HuH-7 (cell line): ENCODE measurements around the gene DSC1.
"Not testable (repeated sequence)": the region's sequence is repeated elsewhere in the genome, so short reads cannot be mapped to it uniquely, and the experiment has no call there.

Experiments
- DNase-seq: peaks from one replicate; pipeline ENCODE4 v3.0.0; 2011; ENCODE audit warnings: low spot score

The DSC1 gene

GRCh38 chr18:31162825-31163435, at the start of gene DSC1:
DSC1 (minus strand) TSS chr18:31162856; CDS start chr18:31162594, 262 bp downstream.
- no peak for DNase-seq

GRCh38 chr18:31211047-31211446, 48.4 kb upstream of the DSC1 start:
- no peak for DNase-seq

- no peak for DNase-seq
Observed at GRCh38 chr18:31209041-31209440, 46.4 kb upstream of the DSC1 start.

GRCh38 chr18:31207391-31207790, 44.7 kb upstream of the DSC1 start:
- DNase-seq, result no peak

- peak; percentile 22 for DNase-seq
Observed at GRCh38 chr18:31206787-31207381, 44.2 kb upstream of the DSC1 start.

- DNase-seq, result no peak
Observed at GRCh38 chr18:31206071-31206470, 43.4 kb upstream of the DSC1 start.

- no peak for DNase-seq
Observed at GRCh38 chr18:31205273-31205672, 42.6 kb upstream of the DSC1 start.

GRCh38 chr18:31204833-31205232, 42.2 kb upstream of the DSC1 start:
- no peak for DNase-seq

GRCh38 chr18:31204166-31204565, 41.5 kb upstream of the DSC1 start:
- no peak for DNase-seq

- no peak for DNase-seq
Observed at GRCh38 chr18:31203794-31204148, 41.1 kb upstream of the DSC1 start.

- no peak for DNase-seq
Observed at GRCh38 chr18:31203096-31203793, 40.6 kb upstream of the DSC1 start.

GRCh38 chr18:31199190-31199769, 36.6 kb upstream of the DSC1 start:
- DNase-seq, result no peak

- no peak for DNase-seq
Observed at GRCh38 chr18:31197676-31198075, 35.0 kb upstream of the DSC1 start.

GRCh38 chr18:31195063-31195462, 32.4 kb upstream of the DSC1 start:
- no peak for DNase-seq

GRCh38 chr18:31192086-31192776, 29.6 kb upstream of the DSC1 start:
- DNase-seq, result no peak

GRCh38 chr18:31190919-31191318, 28.3 kb upstream of the DSC1 start:
- no peak for DNase-seq

- no peak for DNase-seq
Observed at GRCh38 chr18:31189757-31190156, 27.1 kb upstream of the DSC1 start.

GRCh38 chr18:31185186-31185950, 22.7 kb upstream of the DSC1 start:
- DNase-seq, result no peak

- DNase-seq, result no peak
Observed at GRCh38 chr18:31183302-31183701, 20.6 kb upstream of the DSC1 start.

- DNase-seq, result not testable (repeated sequence)
Observed at GRCh38 chr18:31177369-31177768, 14.7 kb upstream of the DSC1 start.

- DNase-seq, result no peak
Observed at GRCh38 chr18:31176531-31176930, 13.9 kb upstream of the DSC1 start.
